Caco-2 (cell line): ENCODE results near the gene LRP1. TPM values are rescaled to one million over a fixed set of nuclear protein-coding genes. Genes with fewer than 3 reads are reported as not detected.

Experiments used
- BruUV-seq: library from RNA; stranded (reverse); fragments of 400-500 nt; replicated peaks from 2 replicates; lab custom pipeline; 2021; lab: Mats Ljungman, UMichigan
- CTCF ChIA-PET: fragments of 300-600 bp; sonication (Branson Sonifier 250); formaldehyde crosslinking; loops from one replicate; lab custom pipeline; 2022; ENCODE audit warnings: antibody characterized with exemption; lab: Charles Lee
- POLR2A ChIA-PET: fragments of 300-600 bp; sonication (Branson Sonifier 250); formaldehyde crosslinking; loops from one replicate; lab custom pipeline; 2022; ENCODE audit warnings: antibody characterized with exemption; lab: Charles Lee
- DNase-seq, 2 experiments: peaks; one replicate each; pipeline versions ENCODE4 v3.0.0 to v3.0.0-alpha.2; 2020 to 2022
- H3K27me3 ChIP-seq: replicated peaks from 2 replicates; pipeline ENCODE4 v1.6.0; 2011; ENCODE audit warnings: low read length; ENCODE audit not compliant: control insufficient read depth, insufficient read depth
- H3K36me3 ChIP-seq: 2 replicates; pipeline ENCODE4 v1.5.1; 2011; ENCODE audit warnings: low read length; ENCODE audit not compliant: control insufficient read depth, insufficient read depth
- H3K4me1 ChIP-seq: fragments of 250-450 bp; sonication (Bioruptor Pico); 2 replicates; pipeline ENCODE4 v1.5.1; 2020; ENCODE audit warnings: mild to moderate bottlenecking
- H3K4me3 ChIP-seq: 2 replicates; pipeline ENCODE4 v1.5.1; 2011; ENCODE audit warnings: low read depth, mild to moderate bottlenecking, control low read depth, low read length
- H3K9me3 ChIP-seq: fragments of 250-450 bp; sonication (Bioruptor Pico); 2 replicates; pipeline ENCODE4 v1.5.1; 2020; ENCODE audit warnings: mild to moderate bottlenecking, moderate library complexity
- H3K27ac Mint-ChIP-seq: one replicate; pipeline ENCODE4 v1.8.0; 2022; ENCODE audit warnings: mixed read lengths; ENCODE audit not compliant: unreplicated experiment
- H3K27me3 Mint-ChIP-seq: one replicate; pipeline ENCODE4 v1.8.0; 2022; ENCODE audit warnings: mixed read lengths; ENCODE audit not compliant: insufficient read depth, unreplicated experiment
- H3K36me3 Mint-ChIP-seq: one replicate; pipeline ENCODE4 v1.8.0; 2022; ENCODE audit warnings: mild to moderate bottlenecking, mixed read lengths; ENCODE audit not compliant: insufficient read depth, unreplicated experiment
- H3K4me1 Mint-ChIP-seq: one replicate; pipeline ENCODE4 v1.8.0; 2022; ENCODE audit warnings: low read depth, mixed read lengths; ENCODE audit not compliant: unreplicated experiment
- H3K4me3 Mint-ChIP-seq: one replicate; pipeline ENCODE4 v1.8.0; 2022; ENCODE audit warnings: mild to moderate bottlenecking, moderate library complexity, mixed read lengths; ENCODE audit not compliant: unreplicated experiment
- H3K9me3 Mint-ChIP-seq: one replicate; pipeline ENCODE4 v1.8.0; 2022; ENCODE audit warnings: mixed read lengths; ENCODE audit not compliant: unreplicated experiment
- CTCF ChIP-seq, 2 experiments: fragments of 200-600 bp in 1 of 2; IDR thresholded peaks; 1 replicate in 1 of 2; 2 replicates in 1 of 2; pipeline versions ENCODE4 v1.5.1 to v1.8.0; 2011 to 2022; ENCODE audit warnings: antibody characterized with exemption in 1 of 2, control low read depth in 1 of 2, inconsistent platforms in 1 of 2, low read depth in 1 of 2, low read length in 1 of 2, mild to moderate bottlenecking in 1 of 2, moderate library complexity in 1 of 2; ENCODE audit not compliant: insufficient read depth in 1 of 2, severe bottlenecking in 1 of 2, unreplicated experiment in 1 of 2
- intact Hi-C: fragments of 100-400 bp; cut with micrococcal nuclease; formaldehyde crosslinking; loops from one replicate; pipeline ENCODE4 v1.10.0; 2022; ENCODE audit not compliant: unreplicated experiment
- total RNA-seq: library from RNA; stranded (reverse); gene quantifications from 2 replicates; pipeline ENCODE4 v1.2.3, GENCODE V29; 2022

Gene LRP1
- total RNA-seq, 1 experiment from 2014 or later = 111 TPM

- no peaks in the 10 kb centered on the region for H3K27me3 Mint-ChIP-seq
- H3K27me3 ChIP-seq = no peaks in the 10 kb centered on the region
- POLR2A ChIA-PET = no interaction called here
- no peaks in the 10 kb centered on the region for H3K4me1 ChIP-seq
- no peak for DNase-seq
- no peak for TF ChIP-seq CTCF (IDR thresholded peaks at IDR 0.05; ENCODE audit: insufficient read depth in 1 of 2, low read depth in 1 of 2, low read length in 1 of 2, severe bottlenecking in 1 of 2, unreplicated experiment in 1 of 2)
- CTCF ChIA-PET = no interaction called here
- H3K36me3 Mint-ChIP-seq = peaks cover 34% of the 10 kb centered on the region
- no peaks in the 10 kb centered on the region for H3K9me3 ChIP-seq
- intact Hi-C loops = no loop called here
- H3K4me3 Mint-ChIP-seq = no peak overlapping the region
- H3K9me3 Mint-ChIP-seq = no peaks in the 10 kb centered on the region
- H3K4me1 Mint-ChIP-seq = no peaks in the 10 kb centered on the region
- no peak overlapping the region for H3K4me3 ChIP-seq
- no TSS peak for BruUV-seq
- H3K36me3 ChIP-seq = peaks cover 1% of the 10 kb centered on the region
- no peak overlapping the region for H3K27ac Mint-ChIP-seq
Measured at GRCh38 chr12:57205186-57205585, 76.9 kb downstream of the LRP1 start.

- H3K9me3 Mint-ChIP-seq = no peaks in the 10 kb centered on the region
- POLR2A ChIA-PET = no interaction called here
- CTCF ChIA-PET = interaction anchor here (1.0 kb wide), 1 partner anchor 79 kb away, joined by 3 read pairs; no protein-coding TSS in a partner anchor
Measured at GRCh38 chr12:57205931-57206330, 77.6 kb downstream of the LRP1 start.

GRCh38 chr12:57207731-57208630, 79.7 kb downstream of the LRP1 start:
- CTCF ChIA-PET = interaction anchor here (1.5 kb wide), 1 partner anchor 35 kb away, joined by 3 read pairs; no protein-coding TSS in a partner anchor
- Histone ChIP-seq H3K27me3 (no peaks in the 10 kb centered on the region), H3K4me3 (no peak overlapping the region), H3K36me3 (peaks cover 1% of the 10 kb centered on the region), H3K9me3 (no peaks in the 10 kb centered on the region), H3K4me1 (no peaks in the 10 kb centered on the region)
- POLR2A ChIA-PET = no interaction called here
- no peak overlapping the region for H3K27ac Mint-ChIP-seq
- intact Hi-C loops = no loop called here
- no peak for TF ChIP-seq CTCF (IDR thresholded peaks at IDR 0.05; ENCODE audit: insufficient read depth in 1 of 2, low read depth in 1 of 2, low read length in 1 of 2, severe bottlenecking in 1 of 2, unreplicated experiment in 1 of 2)
- BruUV-seq = no TSS peak
- no peaks in the 10 kb centered on the region for H3K4me1 Mint-ChIP-seq
- H3K27me3 Mint-ChIP-seq = no peaks in the 10 kb centered on the region
- H3K4me3 Mint-ChIP-seq = no peak overlapping the region
- DNase-seq = no peak
- peaks cover 35% of the 10 kb centered on the region for H3K36me3 Mint-ChIP-seq
- H3K9me3 Mint-ChIP-seq = no peaks in the 10 kb centered on the region

More at GRCh38 chr12:57205931-57206330, 77.6 kb downstream of the LRP1 start:
- H3K36me3 Mint-ChIP-seq = peaks cover 34% of the 10 kb centered on the region
- H3K4me1 Mint-ChIP-seq = no peaks in the 10 kb centered on the region
- no TSS peak for BruUV-seq
- H3K4me3 ChIP-seq = no peak overlapping the region
- H3K27me3 Mint-ChIP-seq = no peaks in the 10 kb centered on the region
- H3K27me3 ChIP-seq = no peaks in the 10 kb centered on the region
- no peaks in the 10 kb centered on the region for H3K4me1 ChIP-seq
- peaks cover 1% of the 10 kb centered on the region for H3K36me3 ChIP-seq
- no peak for DNase-seq
- H3K4me3 Mint-ChIP-seq = no peak overlapping the region
- no peaks in the 10 kb centered on the region for H3K9me3 ChIP-seq
- TF ChIP-seq CTCF (IDR thresholded peaks at IDR 0.05; ENCODE audit: insufficient read depth in 1 of 2, low read depth in 1 of 2, low read length in 1 of 2, severe bottlenecking in 1 of 2, unreplicated experiment in 1 of 2) = no peak
- no peak overlapping the region for H3K27ac Mint-ChIP-seq
- intact Hi-C loops = no loop called here
